ENCODE results near the gene TMEM229A. TPM values are rescaled to one million over a fixed set of nuclear protein-coding genes. Genes with fewer than 3 reads are reported as not detected.

TMEM229A gene
- total and polyA plus RNA-seq, 9 of the 15 experiments (the other 6 are each of a cell fraction or from before 2014, with no cell fraction given) = not detected

DNA sequence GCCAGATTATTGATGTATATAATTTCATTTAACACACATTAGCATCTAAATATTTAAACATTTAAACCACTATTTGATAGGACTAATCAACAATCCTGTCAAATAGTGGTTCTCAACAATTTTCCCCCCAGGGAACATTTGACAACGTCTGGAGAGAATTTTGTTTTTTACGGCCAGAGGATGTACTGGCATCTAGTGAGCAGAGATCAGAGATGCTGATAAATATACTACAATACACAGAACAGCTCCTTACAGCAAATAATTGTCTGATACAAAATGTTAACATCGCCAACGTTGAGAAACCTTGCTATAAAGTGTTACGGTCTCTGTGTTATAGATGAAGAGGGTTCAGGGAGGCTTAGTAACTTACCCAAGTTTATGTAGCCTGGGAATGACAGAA lies 25.0 kb upstream of the TMEM229A start:
- FAIRE-seq = no peak

More for the DNA sequence above, 25.0 kb upstream of the TMEM229A start:
- no peak overlapping the region for H3K9ac ChIP-seq (ENCODE audit: insufficient read depth in 1 of 2, low read depth in 2 of 2, low read length in 2 of 2)
- no peaks in the 10 kb centered on the region for H3K27me3 ChIP-seq (ENCODE audit: control insufficient read depth in 2 of 2, insufficient read depth in 2 of 2, low read length in 2 of 2)
- no peaks in the 10 kb centered on the region for H3K36me3 ChIP-seq (ENCODE audit: control insufficient read depth, insufficient read depth, low read length)
- no peaks in the 10 kb centered on the region for H3K79me2 ChIP-seq (ENCODE audit: control insufficient read depth, insufficient read depth, low read length)
- WGBS (ENCODE audit: insufficient coverage, low coverage, missing lambda C conversion rate) = 2% methylated on average over 5 of the region's 5 CpGs
- no peak for TF ChIP-seq HNRNPH1 (optimal IDR thresholded peaks at IDR 0.05; ENCODE audit: low read depth, low read length)
- no peak for TF ChIP-seq BRCA1 (IDR thresholded peaks at IDR 0.05)
- TF ChIP-seq BRCA1 (CRISPR knock-in tag; IDR thresholded peaks at IDR 0.05) = no peak
- no peak for TF ChIP-seq TRIM28 (IDR thresholded peaks at IDR 0.05)
- no peak for TF ChIP-seq RBM17 (IDR thresholded peaks at IDR 0.05; ENCODE audit: borderline replicate concordance, low read depth, low read length)
- no peak for TF ChIP-seq SMARCA4 (IDR thresholded peaks at IDR 0.05)
- no peak for TF ChIP-seq KAT2B (IDR thresholded peaks at IDR 0.05; ENCODE audit: low read depth, low read length)
- TF ChIP-seq ZSCAN32 (CRISPR knock-in tag; IDR thresholded peaks at IDR 0.05) = no peak
- TF ChIP-seq, protein P1, sequence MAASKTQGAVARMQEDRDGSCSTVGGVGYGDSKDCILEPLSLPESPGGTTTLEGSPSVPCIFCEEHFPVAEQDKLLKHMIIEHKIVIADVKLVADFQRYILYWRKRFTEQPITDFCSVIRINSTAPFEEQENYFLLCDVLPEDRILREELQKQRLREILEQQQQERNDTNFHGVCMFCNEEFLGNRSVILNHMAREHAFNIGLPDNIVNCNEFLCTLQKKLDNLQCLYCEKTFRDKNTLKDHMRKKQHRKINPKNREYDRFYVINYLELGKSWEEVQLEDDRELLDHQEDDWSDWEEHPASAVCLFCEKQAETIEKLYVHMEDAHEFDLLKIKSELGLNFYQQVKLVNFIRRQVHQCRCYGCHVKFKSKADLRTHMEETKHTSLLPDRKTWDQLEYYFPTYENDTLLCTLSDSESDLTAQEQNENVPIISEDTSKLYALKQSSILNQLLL (CRISPR knock-in tag; IDR thresholded peaks at IDR 0.05; ENCODE audit: borderline replicate concordance) = no peak
- no peak for TF ChIP-seq ARID4B (CRISPR knock-in tag; IDR thresholded peaks at IDR 0.05)
- no peak for TF ChIP-seq TCF7L2 (IDR thresholded peaks at IDR 0.05; ENCODE audit: low read depth, low read length)
- TF ChIP-seq TOE1 (IDR thresholded peaks at IDR 0.05; ENCODE audit: borderline replicate concordance) = no peak
- TF ChIP-seq TOE1 (CRISPR knock-in tag; IDR thresholded peaks at IDR 0.05; ENCODE audit: borderline replicate concordance, low read depth) = no peak
- no peak for TF ChIP-seq ZBTB33 (CRISPR knock-in tag; IDR thresholded peaks at IDR 0.05)
- TF ChIP-seq ZKSCAN3 (CRISPR knock-in tag; IDR thresholded peaks at IDR 0.05) = no peak
- TF ChIP-seq POU5F1 (IDR thresholded peaks at IDR 0.05; ENCODE audit: borderline replicate concordance, low read depth, low read length, partially characterized antibody) = no peak
- ATAC-seq (no peak), DNase-seq (ENCODE audit: extremely low read depth in 1 of 4, low spot score in 3 of 4) (no peak)
- no peak overlapping the region for H2AFZ ChIP-seq (ENCODE audit: low read depth, low read length)
- ChIA-PET CTCF (ENCODE audit: low intra/inter-chr PET ratio) (no interaction called here), POLR2A (interaction anchor here (0.7 kb wide), 1 partner anchor 74 kb away, joined by 3 read pairs; no protein-coding TSS in a partner anchor)
- H3K4me2 ChIP-seq (ENCODE audit: insufficient read depth, low read length) = no peak overlapping the region
- H3K4me3 ChIP-seq = no peak overlapping the region
- H3K4me1 ChIP-seq (replicated peaks in 1 of 2; ENCODE audit: control insufficient read depth in 2 of 2, insufficient read depth in 2 of 2, low read length in 2 of 2) = no peaks in the 10 kb centered on the region
- H3K9me3 ChIP-seq (replicated peaks; ENCODE audit: control insufficient read depth, insufficient read depth, low read depth, low read length) = no peaks in the 10 kb centered on the region
- in situ Hi-C loops (cut with MboI) = no loop called here
- no peak overlapping the region for H3K27ac ChIP-seq (ENCODE audit: extremely low read depth, low read depth, low read length)
- H4K20me1 ChIP-seq (replicated peaks; ENCODE audit: control insufficient read depth, insufficient read depth, low read length) = no peaks in the 10 kb centered on the region
- no TSS peak for BruUV-seq (replicated peaks)
- intact Hi-C loops (cut with micrococcal nuclease) = no loop called here
- no peaks in the 10 kb centered on the region for H3K9me1 ChIP-seq (ENCODE audit: control insufficient read depth, insufficient read depth, low read length)
